Measurements from ENCODE around the gene DTD1. TPM values are rescaled to one million over a fixed set of nuclear protein-coding genes. Genes with fewer than 3 reads are reported as not detected.

Gene DTD1
- total and polyA plus RNA-seq, 2 donors: 13.2 to 16.9 TPM

DNA sequence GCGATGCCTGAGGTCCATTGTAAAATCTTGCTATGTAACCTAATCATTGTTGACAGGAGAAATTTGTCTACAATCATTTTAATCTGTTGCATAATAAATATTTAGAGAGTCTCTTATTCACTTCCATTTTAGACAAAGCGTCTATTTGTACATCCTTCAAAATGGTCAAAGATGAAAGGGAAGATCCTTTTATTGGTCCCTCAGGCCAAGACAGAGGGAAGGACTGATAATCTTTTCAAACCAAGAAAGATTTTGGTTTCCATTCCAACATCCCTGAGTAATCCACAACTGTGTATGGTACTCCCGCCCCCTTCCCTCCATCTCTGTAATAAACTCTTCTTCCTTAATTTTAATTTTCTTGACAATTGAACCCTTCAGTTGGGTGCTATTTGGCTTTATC is 114.1 kb downstream of the DTD1 start:
- Histone ChIP-seq H3K9me3 (ENCODE audit: control insufficient read depth in 2 of 2, insufficient read depth in 1 of 2, low read length in 1 of 2) (no peaks in the 10 kb centered on the region), H3K36me3 (ENCODE audit: control insufficient read depth in 2 of 2, insufficient read depth in 2 of 2, low read length in 1 of 2) (no peaks in the 10 kb centered on the region), H3K27me3 (ENCODE audit: control insufficient read depth in 2 of 2, insufficient read depth in 1 of 2, low read length in 1 of 2) (no peaks in the 10 kb centered on the region), H3K27ac (ENCODE audit: low read depth in 1 of 2, low read length in 1 of 2) (no peak overlapping the region), H3K4me3 (ENCODE audit: low read length in 2 of 2) (no peak overlapping the region), H3K4me1 (ENCODE audit: control insufficient read depth in 2 of 2, insufficient read depth in 2 of 2, low read length in 2 of 2) (no peaks in the 10 kb centered on the region)
- over 99% methylated on average over 3 of the region's 3 CpGs for WGBS
- DNase-seq (ENCODE audit: low read depth in 6 of 9, low spot score in 9 of 9): no peak

DNA sequence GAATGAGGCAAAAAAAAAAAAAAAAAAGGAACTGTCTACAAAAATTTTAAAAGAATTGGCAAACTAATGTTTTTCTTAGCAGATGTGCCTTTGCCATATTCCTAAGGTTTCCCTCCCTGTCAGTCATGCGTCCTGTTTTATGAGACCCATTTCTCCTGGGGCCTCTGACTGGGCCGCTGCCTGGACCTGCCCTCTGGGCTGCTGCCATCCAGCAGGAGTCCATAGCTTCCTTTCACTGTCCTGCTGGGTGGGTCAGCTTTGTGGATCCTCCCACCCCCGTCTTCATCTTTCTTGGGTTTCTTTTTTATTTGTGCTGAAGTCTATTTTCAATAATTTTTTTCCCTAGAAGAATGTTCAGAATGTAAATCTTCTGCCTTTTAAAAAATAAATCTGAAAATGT is 114.9 kb downstream of the DTD1 start:
- H3K9me3 ChIP-seq (ENCODE audit: control insufficient read depth in 2 of 2, insufficient read depth in 1 of 2, low read length in 1 of 2): no peaks in the 10 kb centered on the region
- no peaks in the 10 kb centered on the region for H3K27me3 ChIP-seq (ENCODE audit: control insufficient read depth in 2 of 2, insufficient read depth in 1 of 2, low read length in 1 of 2)
- no peak overlapping the region for H3K4me3 ChIP-seq (ENCODE audit: low read length in 2 of 2)
- no peaks in the 10 kb centered on the region for H3K4me1 ChIP-seq (ENCODE audit: control insufficient read depth in 2 of 2, insufficient read depth in 2 of 2, low read length in 2 of 2)
- WGBS: 97% methylated on average over 3 of the region's 3 CpGs
- H3K27ac ChIP-seq (ENCODE audit: low read depth in 1 of 2, low read length in 1 of 2): no peak overlapping the region
- DNase-seq (ENCODE audit: low read depth in 6 of 9, low spot score in 9 of 9): no peak
- H3K36me3 ChIP-seq (ENCODE audit: control insufficient read depth in 2 of 2, insufficient read depth in 2 of 2, low read length in 1 of 2): no peaks in the 10 kb centered on the region

DNA sequence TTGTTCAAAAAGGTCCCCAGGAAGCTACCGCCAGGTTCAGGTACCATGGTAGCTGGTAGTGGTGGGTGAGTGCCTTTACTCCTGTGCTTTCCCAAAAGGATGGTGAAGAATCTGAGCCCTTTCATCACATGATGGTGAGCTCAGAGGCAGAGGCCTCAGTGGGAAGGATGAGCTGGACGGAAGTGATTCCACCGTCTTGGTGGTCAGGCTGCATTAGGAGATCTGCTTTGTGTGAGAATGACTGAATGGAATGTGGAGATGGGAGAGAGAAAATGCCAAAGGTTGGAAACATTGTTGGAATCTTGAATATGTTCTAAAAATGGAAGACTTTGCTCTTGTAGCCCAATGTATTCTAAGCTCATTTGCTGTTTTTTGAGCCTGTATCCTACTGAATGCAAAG is 117.6 kb downstream of the DTD1 start:
- Histone ChIP-seq H3K4me1 (ENCODE audit: control insufficient read depth in 2 of 2, insufficient read depth in 2 of 2, low read length in 2 of 2) (no peaks in the 10 kb centered on the region), H3K36me3 (ENCODE audit: control insufficient read depth in 2 of 2, insufficient read depth in 2 of 2, low read length in 1 of 2) (no peaks in the 10 kb centered on the region), H3K27me3 (ENCODE audit: control insufficient read depth in 2 of 2, insufficient read depth in 1 of 2, low read length in 1 of 2) (no peaks in the 10 kb centered on the region), H3K9me3 (ENCODE audit: control insufficient read depth in 2 of 2, insufficient read depth in 1 of 2, low read length in 1 of 2) (no peaks in the 10 kb centered on the region), H3K27ac (ENCODE audit: low read depth in 1 of 2, low read length in 1 of 2) (no peak overlapping the region), H3K4me3 (ENCODE audit: low read length in 2 of 2) (no peak overlapping the region)
- WGBS: 98% methylated on average over 3 of the region's 3 CpGs
- DNase-seq (ENCODE audit: low read depth in 6 of 9, low spot score in 9 of 9): no peak

DNA sequence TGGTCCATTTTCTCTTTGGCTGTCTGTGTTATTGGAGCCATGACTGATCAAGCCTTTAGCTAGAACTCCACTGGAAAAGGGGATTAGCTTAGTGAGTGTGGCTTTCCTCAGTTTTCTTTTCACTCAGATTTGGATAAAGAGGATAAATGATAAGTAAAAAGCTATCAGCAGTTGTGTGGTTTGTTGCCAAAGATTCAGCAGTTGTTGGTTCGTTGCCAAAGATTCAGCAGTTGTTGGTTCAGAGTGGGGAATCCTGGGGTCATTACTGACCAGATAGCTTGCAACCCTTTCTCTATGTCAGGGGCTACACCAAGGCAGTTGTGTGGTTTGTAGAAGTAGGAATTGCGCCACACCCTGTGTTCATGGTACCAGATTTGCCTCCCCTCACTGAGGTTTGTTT is 118.1 kb downstream of the DTD1 start:
- Histone ChIP-seq H3K27ac (ENCODE audit: low read depth in 1 of 2, low read length in 1 of 2) (no peak overlapping the region), H3K36me3 (ENCODE audit: control insufficient read depth in 2 of 2, insufficient read depth in 2 of 2, low read length in 1 of 2) (no peaks in the 10 kb centered on the region), H3K27me3 (ENCODE audit: control insufficient read depth in 2 of 2, insufficient read depth in 1 of 2, low read length in 1 of 2) (no peaks in the 10 kb centered on the region), H3K4me1 (ENCODE audit: control insufficient read depth in 2 of 2, insufficient read depth in 2 of 2, low read length in 2 of 2) (no peaks in the 10 kb centered on the region), H3K9me3 (ENCODE audit: control insufficient read depth in 2 of 2, insufficient read depth in 1 of 2, low read length in 1 of 2) (no peaks in the 10 kb centered on the region), H3K4me3 (ENCODE audit: low read length in 2 of 2) (no peak overlapping the region)
- DNase-seq (ENCODE audit: low read depth in 6 of 9, low spot score in 9 of 9): no peak
- 91% methylated on average over 2 of the region's 2 CpGs for WGBS

DNA sequence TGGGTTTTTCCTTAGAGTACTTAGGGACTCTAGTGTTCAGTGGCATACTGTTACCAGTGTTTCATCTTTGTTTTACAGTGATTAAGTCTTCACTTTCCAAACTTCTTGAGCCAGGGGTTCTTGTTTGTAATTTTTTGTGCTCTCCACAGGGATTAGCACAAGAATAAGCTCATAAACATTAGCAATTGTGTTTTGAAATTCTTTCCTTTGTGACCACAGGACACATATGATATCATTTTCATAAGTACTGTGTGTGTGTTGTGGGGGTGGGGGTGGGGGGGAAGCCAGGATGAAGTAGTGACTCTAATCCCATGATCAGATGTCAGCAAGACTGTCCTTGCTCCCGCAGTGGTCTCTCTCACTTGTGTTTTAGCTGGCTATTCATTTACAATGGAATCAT is 124.3 kb downstream of the DTD1 start:
- Histone ChIP-seq H3K36me3 (ENCODE audit: control insufficient read depth in 2 of 2, insufficient read depth in 2 of 2, low read length in 1 of 2) (no peaks in the 10 kb centered on the region), H3K4me1 (ENCODE audit: control insufficient read depth in 2 of 2, insufficient read depth in 2 of 2, low read length in 2 of 2) (no peaks in the 10 kb centered on the region), H3K9me3 (ENCODE audit: control insufficient read depth in 2 of 2, insufficient read depth in 1 of 2, low read length in 1 of 2) (no peaks in the 10 kb centered on the region), H3K27ac (ENCODE audit: low read depth in 1 of 2, low read length in 1 of 2) (no peak overlapping the region), H3K4me3 (ENCODE audit: low read length in 2 of 2) (no peak overlapping the region), H3K27me3 (ENCODE audit: control insufficient read depth in 2 of 2, insufficient read depth in 1 of 2, low read length in 1 of 2) (no peaks in the 10 kb centered on the region)
- 95% methylated on average over 1 of the region's 1 CpG for WGBS
- DNase-seq (ENCODE audit: low read depth in 6 of 9, low spot score in 9 of 9): no peak

DNA sequence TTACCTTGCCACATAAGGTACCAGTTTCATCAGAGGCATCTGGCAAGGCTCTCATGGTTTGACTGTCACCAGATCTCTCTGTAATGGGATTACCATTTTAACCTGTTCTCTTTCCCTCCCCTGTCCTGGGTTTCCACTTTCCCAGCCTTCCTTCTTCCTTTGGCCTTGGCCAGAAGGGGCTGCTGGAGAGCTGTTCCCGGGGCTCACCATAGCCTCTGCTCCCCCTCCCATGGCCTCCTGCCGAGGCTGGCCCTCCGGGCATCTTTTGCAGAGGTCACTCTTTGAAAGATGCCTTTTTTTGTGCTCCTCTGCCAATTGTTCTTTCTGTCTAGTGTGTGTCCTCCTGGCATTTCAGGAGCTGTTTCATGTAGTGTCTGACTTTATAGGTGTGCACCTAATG is 125.0 kb downstream of the DTD1 start:
- Histone ChIP-seq H3K4me3 (ENCODE audit: low read length in 2 of 2) (no peak overlapping the region), H3K27ac (ENCODE audit: low read depth in 1 of 2, low read length in 1 of 2) (no peak overlapping the region), H3K36me3 (ENCODE audit: control insufficient read depth in 2 of 2, insufficient read depth in 2 of 2, low read length in 1 of 2) (no peaks in the 10 kb centered on the region), H3K27me3 (ENCODE audit: control insufficient read depth in 2 of 2, insufficient read depth in 1 of 2, low read length in 1 of 2) (no peaks in the 10 kb centered on the region), H3K9me3 (ENCODE audit: control insufficient read depth in 2 of 2, insufficient read depth in 1 of 2, low read length in 1 of 2) (no peaks in the 10 kb centered on the region), H3K4me1 (ENCODE audit: control insufficient read depth in 2 of 2, insufficient read depth in 2 of 2, low read length in 2 of 2) (no peaks in the 10 kb centered on the region)
- no peak for DNase-seq (ENCODE audit: low read depth in 6 of 9, low spot score in 9 of 9)
- 96% methylated on average over 3 of the region's 3 CpGs for WGBS

DNA sequence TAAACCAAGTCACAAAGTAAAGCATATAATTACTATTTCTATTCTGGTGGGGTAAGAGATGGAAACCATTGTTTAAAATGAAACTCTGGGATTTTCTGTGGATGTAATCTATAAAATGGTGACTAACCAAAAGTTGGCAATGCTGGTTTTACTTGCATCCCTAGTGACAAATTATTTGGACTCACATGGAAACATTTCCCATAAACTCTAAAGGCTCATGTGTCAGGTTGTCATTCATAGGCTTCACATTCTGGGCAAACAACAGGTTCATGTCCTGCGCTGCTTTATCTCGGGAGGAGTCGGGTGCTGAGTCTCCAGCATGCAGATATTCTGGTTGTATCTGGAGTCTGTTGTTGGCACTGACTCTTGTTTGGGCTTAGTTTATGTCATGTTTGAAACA is 127.7 kb downstream of the DTD1 start:
- H3K27me3 ChIP-seq (ENCODE audit: control insufficient read depth in 2 of 2, insufficient read depth in 1 of 2, low read length in 1 of 2): no peaks in the 10 kb centered on the region
- H3K4me1 ChIP-seq (ENCODE audit: control insufficient read depth in 2 of 2, insufficient read depth in 2 of 2, low read length in 2 of 2): no peaks in the 10 kb centered on the region
- no peak for DNase-seq (ENCODE audit: low read depth in 6 of 9, low spot score in 9 of 9)
- WGBS: 96% methylated on average over 3 of the region's 3 CpGs
- no peaks in the 10 kb centered on the region for H3K36me3 ChIP-seq (ENCODE audit: control insufficient read depth in 2 of 2, insufficient read depth in 2 of 2, low read length in 1 of 2)
- no peak overlapping the region for H3K27ac ChIP-seq (ENCODE audit: low read depth in 1 of 2, low read length in 1 of 2)
- H3K4me3 ChIP-seq (ENCODE audit: low read length in 2 of 2): no peak overlapping the region
- no peaks in the 10 kb centered on the region for H3K9me3 ChIP-seq (ENCODE audit: control insufficient read depth in 2 of 2, insufficient read depth in 1 of 2, low read length in 1 of 2)

DNA sequence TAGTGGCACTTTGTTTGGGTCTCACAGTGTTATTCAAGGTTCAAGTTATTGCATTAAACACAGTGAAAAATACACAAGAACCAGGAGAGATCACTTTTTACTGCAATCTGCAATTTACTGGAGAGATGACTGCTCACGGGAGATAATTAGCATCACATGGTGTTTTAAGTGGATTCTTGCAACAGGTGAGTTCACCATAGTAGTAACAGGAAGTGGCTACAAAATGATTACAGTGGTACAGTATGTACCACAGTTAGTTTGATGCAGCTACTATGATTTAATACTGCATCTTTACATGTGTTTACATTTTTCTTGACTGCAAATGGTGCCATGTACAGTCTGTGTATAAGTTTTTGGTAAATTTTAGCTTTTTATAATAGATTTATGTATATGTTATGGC is 129.2 kb downstream of the DTD1 start:
- 89% methylated on average over 1 of the region's 1 CpG for WGBS
- Histone ChIP-seq H3K9me3 (ENCODE audit: control insufficient read depth in 2 of 2, insufficient read depth in 1 of 2, low read length in 1 of 2) (no peaks in the 10 kb centered on the region), H3K36me3 (ENCODE audit: control insufficient read depth in 2 of 2, insufficient read depth in 2 of 2, low read length in 1 of 2) (no peaks in the 10 kb centered on the region), H3K4me1 (ENCODE audit: control insufficient read depth in 2 of 2, insufficient read depth in 2 of 2, low read length in 2 of 2) (no peaks in the 10 kb centered on the region), H3K27ac (ENCODE audit: low read depth in 1 of 2, low read length in 1 of 2) (no peak overlapping the region), H3K4me3 (ENCODE audit: low read length in 2 of 2) (no peak overlapping the region), H3K27me3 (ENCODE audit: control insufficient read depth in 2 of 2, insufficient read depth in 1 of 2, low read length in 1 of 2) (no peaks in the 10 kb centered on the region)
- DNase-seq (ENCODE audit: low read depth in 6 of 9, low spot score in 9 of 9): no peak

DNA sequence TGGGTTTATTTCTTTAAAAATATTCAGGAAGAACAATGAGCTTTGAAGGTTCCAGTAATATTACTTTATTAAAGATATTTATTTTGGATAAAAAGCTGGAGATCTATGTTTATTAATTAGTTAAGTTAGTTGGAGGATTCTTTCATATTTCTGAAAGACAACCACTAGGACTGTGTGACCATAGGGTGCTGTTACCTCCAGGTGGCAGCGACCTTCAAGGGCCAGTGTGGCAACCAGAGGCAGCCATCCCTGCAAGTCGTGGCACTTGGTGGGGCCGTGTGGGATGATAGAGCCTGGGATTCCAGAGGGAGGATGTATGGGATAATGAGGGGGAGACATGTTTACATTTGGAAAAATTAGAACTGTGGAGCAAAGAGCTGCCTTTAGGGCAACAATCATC is 130.3 kb downstream of the DTD1 start:
- H3K9me3 ChIP-seq (ENCODE audit: control insufficient read depth in 2 of 2, insufficient read depth in 1 of 2, low read length in 1 of 2): no peaks in the 10 kb centered on the region
- H3K4me3 ChIP-seq (ENCODE audit: low read length in 2 of 2): no peak overlapping the region
- WGBS: 96% methylated on average over 3 of the region's 3 CpGs
- H3K36me3 ChIP-seq (ENCODE audit: control insufficient read depth in 2 of 2, insufficient read depth in 2 of 2, low read length in 1 of 2): no peaks in the 10 kb centered on the region
- DNase-seq (ENCODE audit: low read depth in 6 of 9, low spot score in 9 of 9): no peak
- no peaks in the 10 kb centered on the region for H3K27me3 ChIP-seq (ENCODE audit: control insufficient read depth in 2 of 2, insufficient read depth in 1 of 2, low read length in 1 of 2)
- H3K4me1 ChIP-seq (ENCODE audit: control insufficient read depth in 2 of 2, insufficient read depth in 2 of 2, low read length in 2 of 2): no peaks in the 10 kb centered on the region
- no peak overlapping the region for H3K27ac ChIP-seq (ENCODE audit: low read depth in 1 of 2, low read length in 1 of 2)

DNA sequence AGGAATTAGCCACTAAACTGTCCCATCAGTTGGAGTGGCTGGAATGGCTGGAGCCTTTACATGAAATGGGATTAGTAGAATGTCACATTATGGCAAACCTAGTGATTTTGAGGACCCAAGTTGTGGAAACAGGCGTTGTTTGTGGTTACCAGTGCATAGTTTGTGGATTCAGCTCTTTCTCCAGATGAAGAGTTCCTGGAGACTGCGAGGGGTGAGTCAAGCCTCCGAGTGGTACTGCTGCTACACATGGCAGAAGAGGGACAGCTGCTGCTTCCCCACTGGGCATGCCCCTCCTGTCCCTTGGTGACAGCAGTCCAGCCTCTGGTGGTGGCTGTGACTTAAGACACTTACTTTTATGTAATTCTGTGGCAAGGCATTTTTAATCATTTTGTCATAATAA is 131.6 kb downstream of the DTD1 start:
- H3K27me3 ChIP-seq (ENCODE audit: control insufficient read depth in 2 of 2, insufficient read depth in 1 of 2, low read length in 1 of 2): no peaks in the 10 kb centered on the region
- no peaks in the 10 kb centered on the region for H3K36me3 ChIP-seq (ENCODE audit: control insufficient read depth in 2 of 2, insufficient read depth in 2 of 2, low read length in 1 of 2)
- H3K4me3 ChIP-seq (ENCODE audit: low read length in 2 of 2): no peak overlapping the region
- H3K9me3 ChIP-seq (ENCODE audit: control insufficient read depth in 2 of 2, insufficient read depth in 1 of 2, low read length in 1 of 2): no peaks in the 10 kb centered on the region
- no peak for DNase-seq (ENCODE audit: low read depth in 6 of 9, low spot score in 9 of 9)
- WGBS: 94% methylated on average over 3 of the region's 3 CpGs
- no peaks in the 10 kb centered on the region for H3K4me1 ChIP-seq (ENCODE audit: control insufficient read depth in 2 of 2, insufficient read depth in 2 of 2, low read length in 2 of 2)
- no peak overlapping the region for H3K27ac ChIP-seq (ENCODE audit: low read depth in 1 of 2, low read length in 1 of 2)
